Measurements from ENCODE around the gene PGM5.

GRCh38 chr9:68443624-68444023 is 87.2 kb downstream of the PGM5 start:
- TF ChIP-seq POLR2A (IDR thresholded peaks at IDR 0.05) (no peak), CTCF (IDR thresholded peaks at IDR 0.05) (no peak)
